ENCODE results near the gene SUPT3H.
"Not testable (repeated sequence)": the region's sequence is repeated elsewhere in the genome, so short reads cannot be mapped to it uniquely, and the experiment has no call there.

SUPT3H gene

GRCh38 chr6:44867571-44868334 lies 510.0 kb downstream of the SUPT3H start:
- no peak for DNase-seq

- DNase-seq = not testable (repeated sequence)
Measured at GRCh38 chr6:44865184-44865583, 512.5 kb downstream of the SUPT3H start.

DNA sequence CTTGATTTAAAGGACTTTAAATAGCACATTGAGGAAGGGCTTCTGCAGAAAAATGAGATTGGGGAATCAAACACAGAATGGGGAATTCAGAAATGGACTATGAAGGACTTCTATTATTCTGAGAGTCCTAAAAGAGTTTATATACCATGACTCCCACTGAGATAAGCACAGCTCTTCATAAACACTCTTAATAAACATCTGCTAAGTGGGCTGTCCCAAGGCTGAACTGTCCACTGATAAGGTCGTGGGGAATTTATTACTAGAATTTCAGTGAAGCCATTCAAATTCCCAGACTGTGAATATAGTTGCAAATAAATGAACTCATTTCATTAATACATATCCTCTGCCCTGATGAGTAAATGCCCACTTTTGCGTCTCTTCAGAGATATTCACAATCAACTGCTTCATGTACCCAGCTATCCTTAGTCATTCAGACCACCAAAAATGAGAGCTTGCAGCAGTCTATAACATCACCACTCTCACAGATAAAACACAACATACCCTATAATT lies 517.8 kb downstream of the SUPT3H start:
- DNase-seq = no peak

DNA sequence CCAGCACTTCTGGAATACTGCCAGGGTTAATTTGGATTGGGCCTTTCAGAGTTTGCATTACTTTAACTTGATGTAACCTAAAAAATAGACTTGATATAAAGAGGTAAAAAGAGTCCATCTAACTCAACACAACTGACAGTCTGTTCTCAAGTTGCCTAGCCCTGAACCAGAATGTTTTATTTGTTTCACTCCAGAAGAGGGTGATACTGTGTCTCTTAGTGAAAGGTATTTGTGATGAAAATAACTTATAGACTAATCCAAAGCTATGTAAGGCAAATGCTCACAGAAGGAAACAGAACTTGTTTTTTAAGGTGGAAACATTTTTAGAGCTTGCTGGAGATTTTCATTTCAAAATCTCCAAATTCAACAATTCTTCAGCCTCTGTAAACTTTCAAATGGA lies 518.7 kb downstream of the SUPT3H start:
- DNase-seq = peak; percentile 29

DNA sequence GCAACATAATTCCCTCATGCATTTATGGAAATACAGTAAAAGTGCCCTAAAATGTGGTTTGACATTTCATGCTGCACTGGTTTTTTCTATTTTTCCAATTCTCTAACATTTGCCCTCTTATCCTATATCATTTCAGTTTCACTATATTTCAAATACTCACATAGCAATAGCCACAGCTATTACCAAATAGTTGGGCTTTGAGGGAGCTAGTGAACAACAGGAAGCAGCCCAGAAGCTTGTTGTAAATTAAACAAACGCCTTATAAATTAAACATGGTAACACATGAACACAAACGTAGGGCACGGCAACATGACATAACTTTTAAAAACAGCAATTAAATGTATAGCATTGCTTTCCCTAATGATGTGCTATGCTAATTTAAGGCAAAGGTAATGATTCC lies 521.3 kb downstream of the SUPT3H start:
- DNase-seq = no peak

GRCh38 chr6:44855562-44856411 lies 521.9 kb downstream of the SUPT3H start:
- no peak for DNase-seq

- DNase-seq = no peak
Measured at GRCh38 chr6:44854712-44855443, 522.9 kb downstream of the SUPT3H start.

- no peak for DNase-seq
Measured at GRCh38 chr6:44851176-44851575, 526.6 kb downstream of the SUPT3H start.

DNA sequence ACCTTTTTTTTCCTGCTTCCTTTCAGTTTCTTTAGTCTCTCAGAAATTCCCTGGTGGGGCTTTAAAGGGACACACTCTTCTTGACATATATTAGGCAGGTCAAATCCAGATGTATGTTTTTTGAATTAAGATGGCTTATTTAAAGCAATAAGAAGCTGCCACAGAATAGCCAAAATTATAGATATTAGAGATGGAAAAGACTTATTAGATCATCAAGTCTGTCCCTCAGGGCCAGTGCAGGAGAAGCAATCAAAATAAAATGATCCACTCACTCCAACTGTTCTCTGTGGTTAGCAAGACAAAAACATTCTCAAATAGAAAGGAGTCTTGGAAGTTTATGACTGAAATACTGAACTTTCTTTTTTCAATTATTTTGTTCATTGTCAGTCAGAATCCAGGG lies 527.4 kb downstream of the SUPT3H start:
- no peak for DNase-seq

DNA sequence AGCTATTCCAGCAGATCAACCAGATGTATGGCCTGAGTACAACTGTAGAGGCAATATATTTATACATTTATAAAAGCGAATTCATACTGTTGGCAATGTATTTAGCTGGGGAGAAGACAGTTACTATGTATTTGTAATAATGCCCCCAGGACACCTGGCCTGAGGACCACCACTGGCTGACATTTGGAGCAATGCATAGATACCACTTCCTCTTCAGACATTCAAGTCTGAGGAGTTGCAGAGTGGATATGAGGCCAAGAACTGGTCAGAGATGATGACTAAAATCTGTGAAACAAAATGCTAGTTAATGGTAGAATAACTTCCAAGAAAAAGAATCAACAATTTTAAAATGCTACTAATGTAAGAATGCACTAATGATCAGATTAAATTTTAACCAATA lies 527.9 kb downstream of the SUPT3H start:
- DNase-seq = no peak

GRCh38 chr6:44843734-44844133 lies 534.0 kb downstream of the SUPT3H start:
- DNase-seq = no peak

- DNase-seq = no peak
Measured at GRCh38 chr6:44842616-44843015, 535.1 kb downstream of the SUPT3H start.

- no peak for DNase-seq
Measured at GRCh38 chr6:44841829-44842228, 535.9 kb downstream of the SUPT3H start.

- DNase-seq = no peak
Measured at GRCh38 chr6:44837741-44838140, 540.0 kb downstream of the SUPT3H start.

GRCh38 chr6:44837255-44837654 lies 540.5 kb downstream of the SUPT3H start:
- no peak for DNase-seq

DNA sequence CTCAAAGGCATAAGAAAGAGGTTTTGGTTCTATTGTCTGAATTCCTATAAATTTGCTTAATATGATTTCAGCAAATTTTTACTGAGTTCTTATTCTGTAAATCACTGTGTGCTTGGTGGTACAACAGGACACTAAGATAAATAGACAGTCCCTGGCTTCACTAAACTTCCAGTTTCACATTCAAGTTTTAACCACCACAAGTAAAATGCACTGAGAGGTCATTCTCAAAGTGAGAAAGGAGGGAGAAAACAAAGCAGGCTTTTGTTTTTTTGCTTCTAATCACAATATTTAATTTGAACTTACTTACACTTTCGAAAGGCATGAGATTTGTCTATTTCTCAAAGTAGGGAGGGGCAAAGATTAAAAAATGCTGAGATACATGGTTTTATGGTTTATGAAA lies 544.5 kb downstream of the SUPT3H start:
- no peak for DNase-seq

- no peak for DNase-seq
Measured at GRCh38 chr6:44831002-44831610, 546.6 kb downstream of the SUPT3H start.

GRCh38 chr6:44829836-44830235 lies 547.9 kb downstream of the SUPT3H start:
- DNase-seq = peak; percentile 4

GRCh38 chr6:44828780-44829179 lies 549.0 kb downstream of the SUPT3H start:
- no peak for DNase-seq

DNA sequence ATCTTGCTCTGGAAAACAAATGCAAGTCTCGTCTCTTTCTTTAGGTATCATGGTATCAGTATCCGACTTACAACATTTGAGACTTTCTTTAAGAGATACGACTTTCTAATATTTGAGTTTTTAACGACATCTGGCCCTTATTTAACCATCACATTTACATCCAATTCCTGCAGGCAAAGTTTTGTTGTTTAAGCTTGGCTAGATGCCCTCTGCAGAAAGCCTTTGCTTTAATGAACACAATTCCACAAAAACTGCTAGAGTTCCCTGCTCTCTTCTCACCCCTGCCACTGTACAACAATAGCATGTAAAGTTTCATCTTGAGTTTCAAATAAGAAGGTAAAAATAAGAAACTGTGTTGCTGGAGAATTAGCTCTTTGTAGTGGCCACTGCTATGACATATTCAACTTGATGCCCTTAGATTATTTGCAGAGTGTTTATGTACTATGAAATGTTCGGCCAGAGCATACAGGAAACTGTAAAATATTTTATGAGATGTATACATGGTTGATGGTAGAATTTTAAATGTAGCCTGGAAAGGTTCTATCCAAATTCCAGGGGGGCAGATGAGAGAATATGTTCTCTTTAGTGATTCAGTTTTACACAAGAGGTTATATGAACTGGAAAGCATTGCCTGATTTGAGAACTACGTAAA lies 551.6 kb downstream of the SUPT3H start:
- DNase-seq = no peak

DNA sequence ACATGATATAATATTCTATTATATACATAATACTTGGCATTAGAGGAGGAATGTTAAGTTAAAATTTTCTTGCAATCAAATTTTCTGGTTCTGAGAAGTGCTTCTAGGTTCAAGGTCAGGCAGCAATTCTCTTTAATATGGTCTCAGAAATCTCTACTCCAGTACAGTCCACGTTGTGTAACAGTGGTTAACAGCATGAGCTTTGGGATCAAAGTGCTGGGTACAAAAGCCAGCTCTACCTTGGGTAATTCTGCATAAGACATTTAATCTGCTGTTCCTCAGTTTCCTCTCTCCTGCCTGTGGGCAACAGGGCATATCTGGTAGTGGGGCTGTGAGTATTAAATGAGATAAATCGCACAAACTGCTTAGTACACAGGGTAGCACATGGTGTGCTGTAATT lies 552.5 kb downstream of the SUPT3H start:
- DNase-seq = no peak

- DNase-seq = no peak
Measured at GRCh38 chr6:44824567-44824966, 553.2 kb downstream of the SUPT3H start.

Measured in CD4-positive, alpha-beta T cell treated with Interleukin-12 subunit alpha and Interleukin-12 subunit beta, for 1 hour (primary cell).